GM18520 (cell line): ENCODE measurements around the gene GIPC3.
"Not testable (repeated sequence)": the region's sequence is repeated elsewhere in the genome, so short reads cannot be mapped to it uniquely, and the experiment has no call there.

Experiments
- ATAC-seq: cut with Tn5 transposase; IDR thresholded peaks from one replicate; pipeline ENCODE4 v1.9.1; 2021; ENCODE audit not compliant: unreplicated experiment

The GIPC3 gene

DNA sequence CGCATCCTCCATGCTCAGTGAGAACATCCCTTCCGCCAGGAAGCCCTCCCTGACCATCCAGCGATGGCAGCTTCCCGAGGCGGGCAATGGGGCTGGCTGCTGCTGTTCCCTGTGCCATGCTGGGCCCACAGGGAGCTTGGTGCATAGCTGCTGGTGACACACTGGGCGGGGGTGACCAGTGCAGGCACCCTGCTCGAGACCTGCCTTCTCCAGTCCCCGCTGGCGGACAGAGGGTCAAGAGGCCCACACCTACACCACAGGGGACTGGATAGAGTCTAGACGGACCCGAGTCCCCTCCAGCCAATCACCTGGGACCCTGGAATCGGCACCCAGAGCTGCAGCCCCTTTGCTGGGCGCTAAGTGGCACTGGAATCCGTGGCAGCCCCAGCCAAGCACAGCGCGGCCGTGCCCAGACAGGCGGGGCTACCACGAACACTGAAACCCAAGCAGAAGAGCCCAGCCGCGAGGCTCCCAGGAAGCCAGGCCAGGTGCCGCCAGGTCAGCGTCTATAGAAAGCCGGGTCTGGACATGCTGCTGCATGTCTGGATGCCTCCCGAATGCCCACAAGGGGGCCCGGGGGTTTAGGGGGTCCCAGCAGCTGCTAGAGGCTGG is 30.4 kb downstream of the GIPC3 start:
- ATAC-seq: no peak

DNA sequence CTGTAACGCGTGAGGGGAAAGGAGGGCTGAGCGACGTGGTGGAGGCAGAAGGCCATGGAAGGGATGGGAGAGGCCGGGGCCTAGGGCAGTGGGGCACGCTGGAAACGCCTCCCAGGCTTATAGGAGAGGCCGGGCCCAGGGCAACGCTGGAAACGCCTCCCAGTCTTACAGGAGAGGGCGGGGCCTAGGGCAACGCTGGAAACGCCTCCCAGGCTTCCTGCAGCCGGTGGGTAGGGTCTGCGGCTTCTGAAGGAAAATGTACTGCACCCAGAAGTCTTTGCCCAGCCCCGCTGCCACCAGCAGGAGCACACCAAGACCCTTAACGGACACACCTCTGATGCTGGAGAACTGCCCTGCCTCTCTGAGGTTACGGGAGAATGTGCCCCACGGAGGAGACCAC is 32.2 kb downstream of the GIPC3 start:
- no peak for ATAC-seq

DNA sequence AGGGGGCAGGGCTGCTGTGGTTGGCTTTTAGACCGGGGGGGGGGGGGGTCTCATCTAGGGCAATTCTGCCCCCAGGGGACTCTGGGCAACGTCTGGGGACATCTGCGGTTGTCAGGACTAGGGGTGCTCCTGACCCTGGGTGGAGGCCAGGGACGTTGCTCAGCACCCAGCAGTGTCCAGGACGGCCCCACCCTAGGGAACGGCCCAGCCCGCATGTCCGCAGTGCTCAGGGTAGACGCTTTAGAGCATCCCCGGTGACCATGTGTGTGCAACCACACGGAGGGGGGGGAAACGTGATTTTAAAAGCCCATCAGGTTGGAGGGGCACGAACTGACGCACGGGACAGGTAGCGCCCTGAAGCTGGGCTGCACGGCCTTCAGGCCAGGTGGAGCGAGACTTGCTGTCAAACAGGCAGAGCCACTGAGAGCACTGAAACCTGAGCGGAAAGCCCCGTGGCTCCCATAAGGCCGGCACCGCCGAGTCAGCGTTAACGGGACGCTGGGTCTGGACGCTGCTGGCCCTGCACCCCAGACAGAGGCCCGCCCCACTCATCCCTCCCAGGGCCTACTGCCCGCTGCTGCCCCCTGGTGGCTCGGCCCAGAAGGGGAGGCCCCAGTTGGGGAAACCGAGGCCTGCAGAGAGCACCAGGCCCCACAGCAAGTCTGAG is 33.0 kb downstream of the GIPC3 start:
- ATAC-seq: peak; percentile 40

GRCh38 chr19:3618811-3619630 is 33.7 kb downstream of the GIPC3 start:
- ATAC-seq: no peak

GRCh38 chr19:3619631-3620012 is 34.3 kb downstream of the GIPC3 start:
- no peak for ATAC-seq

DNA sequence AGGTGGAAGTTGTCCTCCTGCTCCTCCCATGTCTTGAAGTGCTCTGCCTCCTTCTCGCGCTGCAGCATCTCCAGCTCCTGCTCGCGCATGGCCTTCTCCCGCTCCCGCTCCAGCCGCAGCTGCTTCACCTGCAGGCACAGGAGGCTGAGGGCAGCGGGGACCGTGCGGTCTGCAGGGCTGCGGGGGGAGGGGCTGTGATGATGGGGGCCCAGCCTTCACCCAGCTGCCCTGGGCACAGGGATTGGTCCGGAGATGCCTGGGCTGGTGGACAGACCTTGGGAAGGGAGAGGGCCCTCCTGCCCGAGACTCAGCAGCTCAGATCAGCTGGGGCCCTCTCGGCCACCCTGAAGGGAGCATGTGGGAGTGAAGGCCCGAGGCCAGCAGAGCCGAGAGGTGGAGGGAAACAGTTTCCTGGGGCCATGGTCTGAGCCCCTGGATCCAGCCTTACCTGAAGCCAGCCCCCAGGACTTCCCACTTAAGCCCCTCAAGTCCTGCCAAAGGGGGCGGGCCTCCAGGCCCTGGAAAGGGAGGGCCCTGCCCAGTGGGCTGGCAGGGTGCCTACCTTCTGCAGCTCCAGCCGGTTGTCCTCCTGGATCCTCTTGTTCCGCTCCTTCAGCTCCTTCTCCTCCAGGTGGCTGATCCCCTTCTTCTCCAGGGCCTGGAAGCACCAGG is 35.0 kb downstream of the GIPC3 start:
- ATAC-seq: no peak

DNA sequence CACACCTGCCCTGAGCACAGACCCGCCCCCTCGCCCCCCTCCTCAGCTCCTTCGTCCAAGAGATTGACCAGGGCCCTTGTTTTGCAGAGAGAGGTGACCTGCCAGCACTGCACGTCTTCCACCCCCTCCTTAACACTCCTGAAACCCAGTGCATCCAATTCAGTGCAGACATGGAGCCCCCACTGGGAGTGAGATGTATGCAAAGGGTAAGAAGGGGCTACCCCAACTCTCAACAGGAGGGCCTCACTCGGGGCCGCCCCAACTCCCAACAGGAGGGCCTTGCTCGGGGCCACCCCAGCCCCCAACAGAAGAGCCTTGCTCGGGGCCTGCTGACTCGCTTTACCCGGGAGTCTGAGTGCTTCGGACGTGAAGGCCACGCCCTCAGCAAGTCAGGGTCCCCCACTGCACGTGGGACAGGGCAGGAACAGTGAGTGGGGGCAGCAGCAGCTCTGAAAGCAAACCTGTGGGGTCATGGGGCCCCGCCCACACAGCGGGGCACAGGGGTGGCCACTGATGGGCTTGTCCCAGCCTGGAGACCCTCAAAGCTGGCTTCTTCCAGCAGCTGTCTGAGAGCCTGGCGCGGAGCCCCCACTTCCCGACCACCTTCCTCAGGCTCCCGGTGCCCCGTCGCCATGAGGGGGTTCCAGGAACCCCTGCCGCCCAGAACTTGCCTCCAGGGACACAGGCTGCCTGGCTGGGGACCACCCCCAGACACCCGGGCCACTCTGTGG is 35.7 kb downstream of the GIPC3 start:
- ATAC-seq: no peak

GRCh38 chr19:3621689-3622088 is 36.4 kb downstream of the GIPC3 start:
- no peak for ATAC-seq

- no peak for ATAC-seq
These were observed 36.9 kb downstream of the GIPC3 start for GRCh38 chr19:3622224-3622623.

GRCh38 chr19:3623716-3624115 is 38.4 kb downstream of the GIPC3 start:
- no peak for ATAC-seq

- no peak for ATAC-seq
These were observed 40.8 kb downstream of the GIPC3 start for GRCh38 chr19:3625996-3626472.

GRCh38 chr19:3626473-3627350 is 41.4 kb downstream of the GIPC3 start, which contains the start of gene CACTIN:
Gene CACTIN (minus strand): TSS chr19:3626790. CDS start chr19:3626762, 28 bp downstream.
- ATAC-seq: peak; percentile 91

DNA sequence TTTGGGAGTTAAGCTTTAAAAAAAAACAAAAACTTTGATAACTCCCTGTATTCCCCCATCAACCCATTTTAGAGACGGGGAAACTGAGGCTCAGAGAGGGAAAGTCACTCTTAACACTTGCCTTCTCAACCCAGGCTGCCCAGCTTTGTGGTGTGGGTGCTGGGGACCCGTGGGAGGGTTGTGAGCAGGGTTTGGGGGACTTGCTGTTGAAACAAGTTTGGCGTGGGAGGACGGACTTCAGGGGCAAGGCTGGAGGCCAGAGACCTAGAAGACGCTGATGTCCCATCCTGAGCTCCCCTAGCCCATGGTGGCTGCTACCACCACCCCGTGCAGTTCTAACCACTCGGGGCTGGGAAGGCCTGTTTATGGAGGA is 42.1 kb downstream of the GIPC3 start:
- no peak for ATAC-seq

GRCh38 chr19:3628766-3629165 is 43.5 kb downstream of the GIPC3 start:
- not testable (repeated sequence) for ATAC-seq

GRCh38 chr19:3631053-3631861 is 46.0 kb downstream of the GIPC3 start:
- no peak for ATAC-seq

GRCh38 chr19:3632098-3632497 is 46.8 kb downstream of the GIPC3 start:
- ATAC-seq: no peak

DNA sequence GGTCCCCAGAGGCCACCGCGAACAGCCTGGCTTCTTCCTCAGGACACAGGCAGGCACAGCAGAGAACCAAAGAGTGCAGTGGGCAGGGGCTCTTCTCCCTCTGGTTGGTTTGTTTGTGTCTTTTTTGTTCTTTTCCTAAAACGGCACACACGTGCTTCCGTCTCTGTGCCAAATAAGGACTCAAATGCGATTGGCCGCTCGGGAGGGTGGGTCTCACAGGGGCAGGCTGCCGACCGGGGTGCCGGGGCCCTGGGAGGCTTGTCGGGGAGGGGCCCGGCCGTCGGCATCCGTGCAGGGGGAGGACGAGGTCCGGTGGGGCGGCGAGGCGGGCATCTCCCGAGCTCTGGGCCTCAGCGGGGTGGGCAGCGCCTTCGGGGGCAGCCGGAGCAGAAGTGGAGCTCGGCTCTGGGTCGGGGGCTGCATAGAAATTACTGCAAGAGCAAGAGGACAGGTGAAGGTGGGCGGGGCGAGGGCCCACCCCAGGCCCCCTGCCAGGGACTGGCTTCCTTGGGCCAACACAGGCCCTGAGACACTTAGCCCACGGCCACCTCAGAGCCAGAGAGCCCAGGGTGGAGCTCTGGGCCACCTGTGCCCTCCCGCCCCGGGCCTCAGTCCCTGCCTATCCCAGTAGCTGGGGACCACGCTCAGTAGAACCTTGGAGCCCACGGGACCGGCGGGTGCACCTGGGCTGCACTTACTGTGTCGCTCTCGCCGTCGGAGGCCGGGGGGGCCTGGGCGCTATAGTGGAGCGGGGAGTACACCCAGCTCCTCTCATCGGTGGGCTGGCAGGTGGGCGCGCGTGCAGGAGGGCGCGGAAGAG is 47.7 kb downstream of the GIPC3 start:
- ATAC-seq: no peak

DNA sequence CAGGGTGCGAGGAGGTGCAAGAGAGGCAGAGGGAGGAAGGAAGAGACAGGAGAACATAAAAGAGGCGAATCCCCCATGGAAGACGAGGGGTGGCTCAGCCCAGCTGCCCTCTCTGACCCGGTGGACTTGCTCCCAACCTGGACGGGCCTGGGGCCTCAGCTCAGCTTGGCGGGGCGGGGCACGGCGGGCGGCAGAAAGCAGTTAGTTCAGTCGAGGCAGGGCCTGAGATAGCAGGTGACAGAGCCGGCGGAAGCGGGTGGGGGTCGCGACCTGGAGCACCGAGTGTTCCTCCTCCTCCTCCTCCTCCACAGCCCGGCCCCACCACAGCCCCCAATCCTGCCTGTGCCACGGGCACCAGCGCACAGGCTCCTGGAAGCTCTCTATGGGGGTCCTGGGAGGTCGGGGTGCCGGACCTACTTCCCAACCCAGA is 48.3 kb downstream of the GIPC3 start:
- no peak for ATAC-seq
